A673 (cell line): Measurements from ENCODE around the gene MRPL58. TPM values are rescaled to one million over a fixed set of nuclear protein-coding genes. Genes with fewer than 3 reads are reported as not detected.
A peak's percentile ranks its signal among the peaks of the same experiment; 100 is the strongest.

Source experiments
- BruUV-seq: library from RNA; stranded (reverse); fragments of 400-500 nt; replicated peaks from 2 replicates; lab custom pipeline; 2021; lab: Mats Ljungman, UMichigan
- CTCF ChIA-PET: fragments of 300-600 bp; sonication (Branson Sonifier 250); formaldehyde crosslinking; loops from one replicate; lab custom pipeline; 2022; ENCODE audit warnings: antibody characterized with exemption; lab: Charles Lee
- POLR2A ChIA-PET: fragments of 300-600 bp; sonication (Branson Sonifier 250); formaldehyde crosslinking; loops from one replicate; lab custom pipeline; 2022; ENCODE audit warnings: antibody characterized with exemption; ENCODE audit not compliant: low non-redundant PET; lab: Charles Lee
- DNase-seq: peaks from one replicate; pipeline ENCODE4 v3.0.0-alpha.2; 2015; ENCODE audit warnings: low spot score
- H3K27ac ChIP-seq: fragments of 200-600 bp; sonication (generic); 2 replicates; pipeline ENCODE4 v1.5.1; 2016; ENCODE audit warnings: mixed run types, low read depth, mild to moderate bottlenecking, mixed read lengths, antibody characterized with exemption, low read length; ENCODE audit not compliant: poor library complexity, severe bottlenecking
- H3K27me3 ChIP-seq: fragments of 200-600 bp; sonication (generic); replicated peaks from 2 replicates; pipeline ENCODE4 v1.6.1; 2017; ENCODE audit warnings: mixed run types, low read depth, mild to moderate bottlenecking, mixed read lengths, antibody characterized with exemption, low read length; ENCODE audit not compliant: insufficient read depth, poor library complexity
- H3K36me3 ChIP-seq: fragments of 200-600 bp; sonication (generic); 2 replicates; pipeline ENCODE4 v1.6.1; 2016; ENCODE audit warnings: mixed run types, mild to moderate bottlenecking, mixed read lengths, antibody characterized with exemption, low read length; ENCODE audit not compliant: insufficient read depth, poor library complexity, severe bottlenecking
- H3K4me1 ChIP-seq: fragments of 200-600 bp; sonication (generic); 2 replicates; pipeline ENCODE4 v1.6.1; 2017; ENCODE audit warnings: mixed run types, mild to moderate bottlenecking, mixed read lengths, antibody characterized with exemption, low read length; ENCODE audit not compliant: insufficient read depth, poor library complexity, severe bottlenecking
- H3K4me3 ChIP-seq: fragments of 200-600 bp; sonication (generic); 2 replicates; pipeline ENCODE4 v1.5.1; 2016; ENCODE audit warnings: low read depth, mixed run types, mild to moderate bottlenecking, mixed read lengths, low read length; ENCODE audit not compliant: poor library complexity, severe bottlenecking
- H3K9me3 ChIP-seq: fragments of 200-600 bp; sonication (generic); 2 replicates; pipeline ENCODE4 v1.6.1; 2016; ENCODE audit warnings: mixed run types, low read depth, mild to moderate bottlenecking, mixed read lengths, antibody characterized with exemption, low read length; ENCODE audit not compliant: poor library complexity, severe bottlenecking
- CTCF ChIP-seq: fragments of 300-800, 200-600 bp; sonication (generic); conservative IDR thresholded peaks from 2 replicates; pipeline ENCODE4 v1.5.1; 2017; ENCODE audit warnings: low read depth, mild to moderate bottlenecking, antibody characterized with exemption, low read length, moderate library complexity, mixed read lengths
- EZH2 ChIP-seq: fragments of 200-600 bp; sonication (generic); IDR thresholded peaks from 2 replicates; pipeline ENCODE4 v1.6.1; 2017; ENCODE audit warnings: borderline replicate concordance, low read depth, mild to moderate bottlenecking, mixed read lengths, antibody characterized with exemption, low read length; ENCODE audit not compliant: poor library complexity, severe bottlenecking
- intact Hi-C: fragments of 100-400 bp; cut with micrococcal nuclease; formaldehyde crosslinking; loops from one replicate; pipeline ENCODE4 v1.10.0; 2022; ENCODE audit not compliant: unreplicated experiment
- total RNA-seq: library from RNA; stranded (reverse); gene quantifications from 2 replicates; pipeline ENCODE4 v1.2.3, GENCODE V29; 2021

Gene MRPL58
- total RNA-seq, 1 experiment from 2014 or later = 61.4 TPM

GRCh38 chr17:74972107-74972972 lies 40.1 kb upstream of the MRPL58 start, which contains the start of gene HID1:
Gene HID1, minus strand, starts transcription at chr17:74972759. Its CDS starts 103 bp downstream, at chr17:74972656.
- BruUV-seq = no TSS peak
- TF ChIP-seq CTCF (no peak), EZH2 (no peak)
- DNase-seq = peak; percentile 71
- POLR2A ChIA-PET = no interaction called here
- Histone ChIP-seq H3K4me1 (no peaks in the 10 kb centered on the region), H3K4me3 (peak within 1 kb of the TSS; percentile 56), H3K36me3 (no peaks in the 10 kb centered on the region), H3K27ac (no peak within 1 kb of the TSS), H3K9me3 (no peaks in the 10 kb centered on the region), H3K27me3 (peaks cover 5% of the 10 kb centered on the region)
- intact Hi-C loops = no loop called here
- CTCF ChIA-PET = interaction anchor here (0.6 to 1.2 kb wide), 3 partner anchors 11 to 811 kb away, joined by 3 to 11 read pairs (median 3); partner anchors contain the start of gene CDR2L

- H3K4me3 ChIP-seq = peak overlapping the region; percentile 56
- CTCF ChIA-PET = interaction anchor here (0.6 to 1.2 kb wide), 3 partner anchors 12 to 810 kb away, joined by 3 to 11 read pairs (median 3); partner anchors contain the start of gene CDR2L
- peaks cover 5% of the 10 kb centered on the region for H3K27me3 ChIP-seq
- H3K9me3 ChIP-seq = no peaks in the 10 kb centered on the region
- intact Hi-C loops = no loop called here
- BruUV-seq = no TSS peak
- DNase-seq = no peak
- no peak for TF ChIP-seq EZH2
- TF ChIP-seq CTCF = no peak
- no peaks in the 10 kb centered on the region for H3K4me1 ChIP-seq
- H3K27ac ChIP-seq = no peak overlapping the region
- POLR2A ChIA-PET = interaction anchor here (0.6 to 0.7 kb wide), 2 partner anchors 10 to 39 kb away, joined by 4 to 13 read pairs; partner anchors contain the start of gene MRPL58
- no peaks in the 10 kb centered on the region for H3K36me3 ChIP-seq
Observed at GRCh38 chr17:74972973-74973328, 39.5 kb upstream of the MRPL58 start.

GRCh38 chr17:74975943-74976342 lies 36.5 kb upstream of the MRPL58 start:
- H3K36me3 ChIP-seq = no peaks in the 10 kb centered on the region
- ChIA-PET CTCF (no interaction called here), POLR2A (no interaction called here)
- H3K27ac ChIP-seq = no peak overlapping the region
- no TSS peak for BruUV-seq
- peaks cover 5% of the 10 kb centered on the region for H3K27me3 ChIP-seq
- TF ChIP-seq CTCF (no peak), EZH2 (no peak)
- H3K4me3 ChIP-seq = no peak overlapping the region
- no peaks in the 10 kb centered on the region for H3K4me1 ChIP-seq
- H3K9me3 ChIP-seq = no peaks in the 10 kb centered on the region
- DNase-seq = no peak
- intact Hi-C loops = no loop called here
